Loucy (cell line): ENCODE data around the gene ZC3H12C.

Experiments used
- H2AFZ ChIP-seq: fragments of 200-600 bp; sonication (generic); 2 replicates; pipeline ENCODE4 v1.6.0; 2016; ENCODE audit warnings: antibody characterized with exemption, mild to moderate bottlenecking, low read length, moderate library complexity
- H3F3A ChIP-seq: fragments of 200-600 bp; 2 replicates; pipeline ENCODE4 v1.6.0; 2016; ENCODE audit warnings: antibody characterized with exemption, low read depth, mild to moderate bottlenecking
- H3K27me3 ChIP-seq: fragments of 200-600 bp; sonication (generic); 2 replicates; pipeline ENCODE4 v1.6.1; 2014; ENCODE audit warnings: low read length, mild to moderate bottlenecking; ENCODE audit not compliant: insufficient read depth, poor library complexity, severe bottlenecking
- H3K36me3 ChIP-seq: fragments of 200-600 bp; sonication (generic); 2 replicates; pipeline ENCODE4 v1.6.1; 2016; ENCODE audit warnings: low read length; ENCODE audit not compliant: insufficient read depth
- H3K4me1 ChIP-seq: fragments of 200-600 bp; sonication (generic); 2 replicates; pipeline ENCODE4 v1.5.1; 2014; ENCODE audit warnings: low read length, mild to moderate bottlenecking; ENCODE audit not compliant: insufficient read depth, poor library complexity, severe bottlenecking
- H3K4me2 ChIP-seq: fragments of 200-600 bp; sonication (generic); 2 replicates; pipeline ENCODE4 v1.6.0; 2014; ENCODE audit warnings: antibody characterized with exemption, low read length, low read depth, mild to moderate bottlenecking; ENCODE audit not compliant: poor library complexity, severe bottlenecking
- H3K4me3 ChIP-seq: fragments of 200-600 bp; sonication (generic); 2 replicates; pipeline ENCODE4 v1.5.1; 2014; ENCODE audit warnings: low read length, mild to moderate bottlenecking, mixed read lengths; ENCODE audit not compliant: poor library complexity, severe bottlenecking
- H3K79me2 ChIP-seq: fragments of 200-600 bp; sonication (generic); 2 replicates; pipeline ENCODE4 v1.6.1; 2014; ENCODE audit warnings: low read length; ENCODE audit not compliant: insufficient read depth
- H3K9ac ChIP-seq: fragments of 200-600 bp; sonication (generic); 2 replicates; pipeline ENCODE4 v1.6.0; 2014; ENCODE audit warnings: mild to moderate bottlenecking, low read depth, low read length, moderate library complexity; ENCODE audit not compliant: poor library complexity, severe bottlenecking
- H3K9me2 ChIP-seq: fragments of 200-600 bp; sonication (generic); replicated peaks from 2 replicates; pipeline ENCODE4 v1.6.1; 2016; ENCODE audit warnings: low read depth, low read length, mixed read lengths
- H3K9me3 ChIP-seq: fragments of 200-600 bp; sonication (generic); 2 replicates; pipeline ENCODE4 v1.6.1; 2014; ENCODE audit warnings: mild to moderate bottlenecking, antibody characterized with exemption, low read length, low read depth; ENCODE audit not compliant: insufficient read depth
- H4K20me1 ChIP-seq: fragments of 200-600 bp; sonication (generic); 2 replicates; pipeline ENCODE4 v1.6.0; 2014; ENCODE audit warnings: antibody characterized with exemption, low read length, mild to moderate bottlenecking; ENCODE audit not compliant: insufficient read depth, poor library complexity, severe bottlenecking
- CTCF ChIP-seq: fragments of 200-600 bp; sonication (generic); conservative IDR thresholded peaks from 2 replicates; pipeline ENCODE4 v1.5.1; 2014; ENCODE audit warnings: mild to moderate bottlenecking, antibody characterized with exemption, low read length
- EZH2phosphoT487 ChIP-seq: fragments of 200-600 bp; IDR thresholded peaks from 2 replicates; pipeline ENCODE4 v1.6.1; 2018; ENCODE audit warnings: antibody characterized with exemption, mild to moderate bottlenecking, moderate library complexity, borderline replicate concordance

Gene ZC3H12C

GRCh38 chr11:110125632-110126031 lies 32.4 kb downstream of the ZC3H12C start:
- Histone ChIP-seq H3F3A (no peaks in the 10 kb centered on the region), H3K4me3 (no peak overlapping the region), H3K36me3 (no peaks in the 10 kb centered on the region), H3K79me2 (no peaks in the 10 kb centered on the region), H3K4me1 (peaks cover 7% of the 10 kb centered on the region), H3K9me2 (no peaks in the 10 kb centered on the region), H3K9me3 (no peaks in the 10 kb centered on the region), H3K4me2 (no peak overlapping the region), H4K20me1 (no peaks in the 10 kb centered on the region), H3K27me3 (no peaks in the 10 kb centered on the region), H3K9ac (no peak overlapping the region), H2AFZ (no peak overlapping the region)
- TF ChIP-seq CTCF (no peak), EZH2phosphoT487 (no peak)

GRCh38 chr11:110126936-110127335 lies 33.7 kb downstream of the ZC3H12C start:
- H3K79me2 ChIP-seq: no peaks in the 10 kb centered on the region
- no peaks in the 10 kb centered on the region for H4K20me1 ChIP-seq
- peaks cover 7% of the 10 kb centered on the region for H3K4me1 ChIP-seq
- no peak overlapping the region for H3K4me3 ChIP-seq
- no peaks in the 10 kb centered on the region for H3K9me2 ChIP-seq
- no peak overlapping the region for H2AFZ ChIP-seq
- no peak overlapping the region for H3K4me2 ChIP-seq
- no peaks in the 10 kb centered on the region for H3K36me3 ChIP-seq
- no peaks in the 10 kb centered on the region for H3F3A ChIP-seq
- no peaks in the 10 kb centered on the region for H3K27me3 ChIP-seq
- no peaks in the 10 kb centered on the region for H3K9me3 ChIP-seq
- no peak for TF ChIP-seq EZH2phosphoT487
- TF ChIP-seq CTCF: no peak
- H3K9ac ChIP-seq: no peak overlapping the region

GRCh38 chr11:110128161-110128560 lies 35.0 kb downstream of the ZC3H12C start:
- Histone ChIP-seq H3K9me3 (no peaks in the 10 kb centered on the region), H3K27me3 (no peaks in the 10 kb centered on the region), H3F3A (no peaks in the 10 kb centered on the region), H4K20me1 (no peaks in the 10 kb centered on the region), H3K4me2 (no peak overlapping the region), H2AFZ (peak overlapping the region; percentile 13; the same call in 1 of the 2 replicates), H3K9ac (no peak overlapping the region), H3K4me1 (peaks cover 7% of the 10 kb centered on the region), H3K36me3 (no peaks in the 10 kb centered on the region), H3K4me3 (no peak overlapping the region), H3K79me2 (no peaks in the 10 kb centered on the region), H3K9me2 (no peaks in the 10 kb centered on the region)
- TF ChIP-seq EZH2phosphoT487: no peak
- no peak for TF ChIP-seq CTCF
